ENCODE data around the gene RTN4RL1. TPM values are rescaled to one million over a fixed set of nuclear protein-coding genes. Genes with fewer than 3 reads are reported as not detected.

RTN4RL1 gene
- total RNA-seq, 1 donor from 2014 or later: 4.0 TPM

- Histone ChIP-seq H3K9me3 (replicated peaks) (no peaks in the 10 kb centered on the region), H3K27ac (replicated peaks) (no peak overlapping the region), H3K4me3 (no peak overlapping the region), H3K36me3 (no peaks in the 10 kb centered on the region), H3K27me3 (ENCODE audit: low read depth) (no peaks in the 10 kb centered on the region), H3K4me1 (peaks cover 9% of the 10 kb centered on the region)
- intact Hi-C loops (cut with micrococcal nuclease): no loop called here
- TF ChIP-seq, protein P1, sequence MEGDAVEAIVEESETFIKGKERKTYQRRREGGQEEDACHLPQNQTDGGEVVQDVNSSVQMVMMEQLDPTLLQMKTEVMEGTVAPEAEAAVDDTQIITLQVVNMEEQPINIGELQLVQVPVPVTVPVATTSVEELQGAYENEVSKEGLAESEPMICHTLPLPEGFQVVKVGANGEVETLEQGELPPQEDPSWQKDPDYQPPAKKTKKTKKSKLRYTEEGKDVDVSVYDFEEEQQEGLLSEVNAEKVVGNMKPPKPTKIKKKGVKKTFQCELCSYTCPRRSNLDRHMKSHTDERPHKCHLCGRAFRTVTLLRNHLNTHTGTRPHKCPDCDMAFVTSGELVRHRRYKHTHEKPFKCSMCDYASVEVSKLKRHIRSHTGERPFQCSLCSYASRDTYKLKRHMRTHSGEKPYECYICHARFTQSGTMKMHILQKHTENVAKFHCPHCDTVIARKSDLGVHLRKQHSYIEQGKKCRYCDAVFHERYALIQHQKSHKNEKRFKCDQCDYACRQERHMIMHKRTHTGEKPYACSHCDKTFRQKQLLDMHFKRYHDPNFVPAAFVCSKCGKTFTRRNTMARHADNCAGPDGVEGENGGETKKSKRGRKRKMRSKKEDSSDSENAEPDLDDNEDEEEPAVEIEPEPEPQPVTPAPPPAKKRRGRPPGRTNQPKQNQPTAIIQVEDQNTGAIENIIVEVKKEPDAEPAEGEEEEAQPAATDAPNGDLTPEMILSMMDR (IDR thresholded peaks at IDR 0.05; ENCODE audit: borderline replicate concordance): no peak
- DNase-seq: no peak
These were observed 73.2 kb downstream of the RTN4RL1 start for GRCh38 chr17:1951920-1952319.

GRCh38 chr17:1949754-1950153 lies 75.4 kb downstream of the RTN4RL1 start:
- no peaks in the 10 kb centered on the region for H3K9me3 ChIP-seq (replicated peaks)
- H3K27me3 ChIP-seq (ENCODE audit: low read depth): no peaks in the 10 kb centered on the region
- peaks cover 17% of the 10 kb centered on the region for H3K4me1 ChIP-seq
- H3K4me3 ChIP-seq: no peak overlapping the region
- H3K36me3 ChIP-seq: no peaks in the 10 kb centered on the region
- no peak overlapping the region for H3K27ac ChIP-seq (replicated peaks)
- intact Hi-C loops (cut with micrococcal nuclease): no loop called here
- DNase-seq: no peak
- TF ChIP-seq, protein P1 (IDR thresholded peaks at IDR 0.05; ENCODE audit: borderline replicate concordance): no peak

- TF ChIP-seq, protein P1 (IDR thresholded peaks at IDR 0.05; ENCODE audit: borderline replicate concordance): no peak
- intact Hi-C loops (cut with micrococcal nuclease): no loop called here
- H3K36me3 ChIP-seq: no peaks in the 10 kb centered on the region
- H3K4me3 ChIP-seq: no peak overlapping the region
- no peaks in the 10 kb centered on the region for H3K9me3 ChIP-seq (replicated peaks)
- DNase-seq: no peak
- H3K27me3 ChIP-seq (ENCODE audit: low read depth): no peaks in the 10 kb centered on the region
- H3K27ac ChIP-seq (replicated peaks): peak overlapping the region; percentile 90
- H3K4me1 ChIP-seq: peaks cover 17% of the 10 kb centered on the region
These were observed 76.7 kb downstream of the RTN4RL1 start for GRCh38 chr17:1948517-1948825.

GRCh38 chr17:1947743-1948516 lies 77.2 kb downstream of the RTN4RL1 start:
- no peaks in the 10 kb centered on the region for H3K36me3 ChIP-seq
- H3K4me3 ChIP-seq: peak overlapping the region; percentile 38
- DNase-seq: no peak
- intact Hi-C loops (cut with micrococcal nuclease): no loop called here
- TF ChIP-seq, protein P1 (IDR thresholded peaks at IDR 0.05; ENCODE audit: borderline replicate concordance): no peak
- no peaks in the 10 kb centered on the region for H3K9me3 ChIP-seq (replicated peaks)
- H3K27ac ChIP-seq (replicated peaks): peak overlapping the region; percentile 90
- H3K4me1 ChIP-seq: peaks cover 17% of the 10 kb centered on the region
- no peaks in the 10 kb centered on the region for H3K27me3 ChIP-seq (ENCODE audit: low read depth)

DNA sequence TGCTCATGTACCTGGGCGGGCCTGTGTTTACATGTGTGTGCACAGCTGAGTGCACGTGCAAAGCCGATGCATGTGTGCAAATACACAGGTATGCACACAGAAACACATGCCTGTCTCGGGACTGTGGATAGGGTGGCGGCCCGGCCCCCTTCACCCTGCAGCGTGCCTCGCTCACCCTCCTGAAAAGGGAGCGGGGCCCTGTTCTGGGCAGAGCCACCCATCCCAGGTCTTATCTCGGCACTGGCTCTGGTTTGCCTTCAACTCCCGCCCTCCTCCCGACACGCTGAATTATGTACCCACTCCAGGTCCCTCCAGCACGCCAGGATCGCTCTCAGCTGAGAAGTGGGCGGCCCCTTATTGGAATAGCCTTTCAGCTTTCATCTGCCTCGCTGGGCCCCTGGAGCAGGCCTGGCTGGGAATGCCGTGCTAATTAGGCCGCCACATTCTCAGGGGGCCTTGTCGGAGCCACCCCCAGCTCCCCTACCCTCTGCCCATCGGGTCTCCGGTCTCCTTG lies 77.8 kb downstream of the RTN4RL1 start:
- Histone ChIP-seq H3K36me3 (no peaks in the 10 kb centered on the region), H3K27me3 (ENCODE audit: low read depth) (no peaks in the 10 kb centered on the region), H3K4me1 (peaks cover 17% of the 10 kb centered on the region), H3K9me3 (replicated peaks) (no peaks in the 10 kb centered on the region), H3K4me3 (peak overlapping the region; percentile 38), H3K27ac (replicated peaks) (peak overlapping the region; percentile 90)
- peak; percentile 73 for DNase-seq
- intact Hi-C loops (cut with micrococcal nuclease): no loop called here
- TF ChIP-seq, protein P1 (IDR thresholded peaks at IDR 0.05; ENCODE audit: borderline replicate concordance): no peak
